Loucy (cell line): ENCODE measurements around the gene ANKFY1.

Experiments used
- CTCF ChIP-seq: fragments of 200-600 bp; sonication (generic); conservative IDR thresholded peaks from 2 replicates; pipeline ENCODE4 v1.5.1; 2014; ENCODE audit warnings: mild to moderate bottlenecking, antibody characterized with exemption, low read length
- EZH2phosphoT487 ChIP-seq: fragments of 200-600 bp; IDR thresholded peaks from 2 replicates; pipeline ENCODE4 v1.6.1; 2018; ENCODE audit warnings: antibody characterized with exemption, mild to moderate bottlenecking, moderate library complexity, borderline replicate concordance

GRCh38 chr17:4287710-4288109 lies 23.9 kb upstream of the ANKFY1 start:
- TF ChIP-seq CTCF, result no peak
- no peak for TF ChIP-seq EZH2phosphoT487
